OCI-LY1 (cell line): Measurements from ENCODE around the gene TSC22D1.
"Not testable (repeated sequence)": the region's sequence is repeated elsewhere in the genome, so short reads cannot be mapped to it uniquely, and the experiment has no call there.

Experiments
- H2AFZ ChIP-seq: fragments of 200-600 bp; sonication (generic), shearing (Covaris generic); 2 replicates; pipeline ENCODE4 v1.6.0; 2014; ENCODE audit warnings: antibody characterized with exemption, mild to moderate bottlenecking, low read length
- H3F3A ChIP-seq: fragments of 200-600 bp; sonication (generic), shearing (Covaris generic); 2 replicates; pipeline ENCODE4 v1.6.0; 2014; ENCODE audit warnings: mild to moderate bottlenecking, antibody characterized with exemption, low read length, moderate library complexity; ENCODE audit not compliant: insufficient read depth
- H3K27ac ChIP-seq: fragments of 200-600 bp; sonication (generic); 2 replicates; pipeline ENCODE4 v1.5.1; 2014; ENCODE audit warnings: low read length, mixed run types, mild to moderate bottlenecking, low read depth; ENCODE audit not compliant: poor library complexity, severe bottlenecking
- H3K27me3 ChIP-seq: fragments of 200-600 bp; sonication (generic); 2 replicates; pipeline ENCODE4 v1.6.0; 2014; ENCODE audit warnings: antibody characterized with exemption, mild to moderate bottlenecking, low read length, moderate library complexity; ENCODE audit not compliant: insufficient read depth
- H3K36me3 ChIP-seq: fragments of 200-600 bp; sonication (generic); 2 replicates; pipeline ENCODE4 v1.6.1; 2014; ENCODE audit warnings: mild to moderate bottlenecking, antibody characterized with exemption, low read length, moderate library complexity, mixed read lengths; ENCODE audit not compliant: insufficient read depth
- H3K4me1 ChIP-seq: fragments of 200-600 bp; sonication (generic); 2 replicates; pipeline ENCODE4 v1.5.1; 2014; ENCODE audit warnings: mild to moderate bottlenecking, low read length, moderate library complexity; ENCODE audit not compliant: insufficient read depth, severe bottlenecking
- H3K4me2 ChIP-seq: fragments of 200-600 bp; sonication (generic), shearing (Covaris generic); 2 replicates; pipeline ENCODE4 v1.6.1; 2014; ENCODE audit warnings: low read length
- H3K4me3 ChIP-seq: fragments of 200-600 bp; sonication (generic); 2 replicates; pipeline ENCODE4 v1.5.1; 2014; ENCODE audit warnings: low read length, low read depth, mild to moderate bottlenecking, mixed read lengths; ENCODE audit not compliant: poor library complexity, severe bottlenecking
- H3K79me2 ChIP-seq: fragments of 200-600 bp; shearing (Covaris generic); 2 replicates; pipeline ENCODE4 v1.6.1; 2016; ENCODE audit warnings: mixed run types, low read length, mixed read lengths; ENCODE audit not compliant: insufficient read depth
- H3K9ac ChIP-seq: fragments of 200-600 bp; sonication (generic), shearing (Covaris generic); 2 replicates; pipeline ENCODE4 v1.6.1; 2014; ENCODE audit warnings: mild to moderate bottlenecking, low read length, mixed read lengths
- H3K9me2 ChIP-seq: fragments of 200-600 bp; sonication (generic), shearing (Covaris generic); 2 replicates; pipeline ENCODE4 v1.6.1; 2014; ENCODE audit warnings: low read depth, mild to moderate bottlenecking, low read length, mixed read lengths
- H3K9me3 ChIP-seq: fragments of 200-600 bp; shearing (Covaris generic); 2 replicates; pipeline ENCODE4 v1.6.1; 2014; ENCODE audit warnings: low read length, mixed read lengths
- H4K20me1 ChIP-seq: fragments of 200-600 bp; sonication (generic), shearing (Covaris generic); 2 replicates; pipeline ENCODE4 v1.6.0; 2016; ENCODE audit warnings: mild to moderate bottlenecking, low read length; ENCODE audit not compliant: insufficient read depth
- CTCF ChIP-seq: fragments of 200-600 bp; sonication (generic), shearing (Covaris generic); IDR thresholded peaks from 2 replicates; pipeline ENCODE4 v1.5.1; 2017; ENCODE audit warnings: mild to moderate bottlenecking, antibody characterized with exemption, low read length, moderate library complexity, mixed read lengths
- EZH2 ChIP-seq: fragments of 200-600 bp; sonication (generic), shearing (Covaris generic); IDR thresholded peaks from 2 replicates; pipeline ENCODE4 v1.8.0; 2017; ENCODE audit warnings: borderline replicate concordance, mixed run types, mild to moderate bottlenecking, antibody characterized with exemption, low read length, moderate library complexity, mixed read lengths

TSC22D1 gene

GRCh38 chr13:44458313-44458975 lies 117.7 kb downstream of the TSC22D1 start:
- no peaks in the 10 kb centered on the region for H3K27me3 ChIP-seq
- H3K36me3 ChIP-seq, result no peaks in the 10 kb centered on the region; the same call in 1 of the 2 replicates
- H3K4me1 ChIP-seq, result no peaks in the 10 kb centered on the region
- H3K9me3 ChIP-seq, result peaks cover 3% of the 10 kb centered on the region; the same call in 1 of the 2 replicates
- H3K27ac ChIP-seq, result no peak overlapping the region
- H3K4me3 ChIP-seq, result no peak overlapping the region
- no peaks in the 10 kb centered on the region for H3F3A ChIP-seq
- no peak overlapping the region for H3K9ac ChIP-seq
- TF ChIP-seq EZH2, result no peak
- TF ChIP-seq CTCF, result no peak
- H3K79me2 ChIP-seq, result no peaks in the 10 kb centered on the region
- H2AFZ ChIP-seq, result no peak overlapping the region
- H3K9me2 ChIP-seq, result no peaks in the 10 kb centered on the region
- no peaks in the 10 kb centered on the region for H4K20me1 ChIP-seq
- no peak overlapping the region for H3K4me2 ChIP-seq

- H3K9ac ChIP-seq, H3K9me2 ChIP-seq, H3F3A ChIP-seq, H3K36me3 ChIP-seq, H3K9me3 ChIP-seq, H3K4me1 ChIP-seq, H3K27ac ChIP-seq, H2AFZ ChIP-seq, H3K4me3 ChIP-seq, H3K4me2 ChIP-seq, H3K79me2 ChIP-seq, H4K20me1 ChIP-seq, H3K27me3 ChIP-seq: not testable (repeated sequence)
Observed at GRCh38 chr13:44456212-44456611, 119.9 kb downstream of the TSC22D1 start.

- Histone ChIP-seq H2AFZ (no peak overlapping the region), H3K9ac (no peak overlapping the region), H3K27ac (no peak overlapping the region), H3K79me2 (no peaks in the 10 kb centered on the region), H3K36me3 (no peaks in the 10 kb centered on the region; the same call in 1 of the 2 replicates), H3K9me3 (peaks cover 3% of the 10 kb centered on the region; the same call in 1 of the 2 replicates), H3K4me2 (no peak overlapping the region), H3K27me3 (no peaks in the 10 kb centered on the region), H3F3A (no peaks in the 10 kb centered on the region), H4K20me1 (no peaks in the 10 kb centered on the region), H3K4me3 (no peak overlapping the region), H3K4me1 (no peaks in the 10 kb centered on the region), H3K9me2 (no peaks in the 10 kb centered on the region)
- TF ChIP-seq EZH2, result no peak
- TF ChIP-seq CTCF, result no peak
Observed at GRCh38 chr13:44455769-44456168, 120.4 kb downstream of the TSC22D1 start.

GRCh38 chr13:44453881-44454280 lies 122.2 kb downstream of the TSC22D1 start:
- H3K27me3 ChIP-seq, result no peaks in the 10 kb centered on the region
- TF ChIP-seq EZH2 (no peak), CTCF (no peak)
- H3K79me2 ChIP-seq, result no peaks in the 10 kb centered on the region

More at GRCh38 chr13:44453881-44454280, 122.2 kb downstream of the TSC22D1 start:
- no peak overlapping the region for H3K9ac ChIP-seq
- H3K9me3 ChIP-seq, result peaks cover 3% of the 10 kb centered on the region; the same call in 1 of the 2 replicates
- no peak overlapping the region for H3K4me3 ChIP-seq
- no peaks in the 10 kb centered on the region; the same call in 1 of the 2 replicates for H3K36me3 ChIP-seq
- no peak overlapping the region for H2AFZ ChIP-seq
- H3K4me2 ChIP-seq, result no peak overlapping the region
- H3F3A ChIP-seq, result no peaks in the 10 kb centered on the region
- no peaks in the 10 kb centered on the region for H3K4me1 ChIP-seq
- no peak overlapping the region for H3K27ac ChIP-seq
- no peaks in the 10 kb centered on the region for H3K9me2 ChIP-seq
- no peaks in the 10 kb centered on the region for H4K20me1 ChIP-seq
